Fibroblast of peridontal ligament (primary cell): ENCODE results near the gene KMT2C.
"Not testable (repeated sequence)": the region's sequence is repeated elsewhere in the genome, so short reads cannot be mapped to it uniquely, and the experiment has no call there.

Experiments used
- DNase-seq: peaks from one replicate; pipeline ENCODE4 v3.0.0-alpha.2; 2010; ENCODE audit errors: extremely low read depth

Gene KMT2C

GRCh38 chr7:152435384-152436110 lies at the start of gene KMT2C:
TSS of gene KMT2C (minus strand) at chr7:152436003. CDS start at chr7:152435786, 217 bp downstream.
- DNase-seq, result no peak

DNA sequence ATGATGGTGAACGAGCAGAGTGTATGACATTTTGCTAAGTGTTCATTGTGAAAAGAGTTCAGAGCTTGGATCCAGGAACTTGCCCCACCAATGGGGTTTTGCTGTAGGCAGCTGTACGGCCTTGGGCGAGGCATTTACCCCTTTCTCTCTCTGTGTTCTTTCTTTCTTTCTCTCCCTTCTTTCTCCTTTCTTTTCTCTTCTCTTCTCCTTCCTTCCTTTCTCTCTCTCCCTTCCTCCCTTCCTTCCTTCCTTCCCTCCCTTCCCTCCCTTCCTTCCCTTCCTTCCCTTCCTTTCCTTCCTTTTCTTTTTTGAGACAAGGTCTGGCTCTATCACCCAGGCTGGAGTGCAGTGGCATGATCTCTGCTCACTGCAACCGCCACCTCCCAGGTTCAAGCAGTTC lies 45.3 kb upstream of the KMT2C start:
- DNase-seq, result no peak

- DNase-seq, result no peak
These were observed 44.9 kb upstream of the KMT2C start for GRCh38 chr7:152480664-152481063.

DNA sequence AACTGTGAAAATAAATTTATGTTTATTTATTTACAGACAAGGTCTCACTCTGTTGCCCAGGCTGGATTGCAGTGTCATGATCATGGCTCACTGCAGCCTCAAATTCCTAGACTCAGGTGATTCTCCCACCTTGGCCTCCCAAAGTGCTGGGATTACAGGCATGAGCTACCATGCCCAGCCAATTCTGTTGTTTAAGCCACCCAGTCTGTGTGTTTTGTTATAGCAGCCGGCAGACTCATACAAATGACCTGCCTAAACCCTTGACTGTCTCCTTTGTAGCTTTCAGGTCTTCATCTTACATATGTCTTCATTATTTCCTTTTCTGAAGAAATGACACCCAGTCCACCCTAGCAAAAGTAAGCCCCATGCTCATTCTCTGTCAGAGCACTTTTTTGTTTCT lies 43.8 kb upstream of the KMT2C start:
- DNase-seq, result no peak

DNA sequence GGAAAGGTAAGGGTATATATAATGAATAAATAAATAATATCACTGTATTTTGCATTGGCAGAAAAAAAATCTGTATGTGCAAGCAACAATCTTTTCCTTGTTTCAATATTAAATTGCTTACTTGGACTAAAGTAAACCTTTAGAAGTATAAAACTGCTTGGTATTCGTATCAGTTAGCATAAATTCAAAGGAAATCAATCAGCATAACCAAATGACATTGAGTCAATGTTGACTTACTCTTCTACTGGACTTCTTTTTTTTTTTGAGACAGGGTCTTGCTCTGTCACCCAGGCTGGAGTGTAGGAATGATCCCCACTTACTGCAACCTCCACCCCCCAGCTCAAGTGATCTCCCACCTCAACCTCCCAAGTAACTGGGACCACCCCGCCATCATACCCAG lies 42.3 kb upstream of the KMT2C start:
- DNase-seq, result no peak

GRCh38 chr7:152477079-152477478 lies 41.3 kb upstream of the KMT2C start:
- no peak for DNase-seq

DNA sequence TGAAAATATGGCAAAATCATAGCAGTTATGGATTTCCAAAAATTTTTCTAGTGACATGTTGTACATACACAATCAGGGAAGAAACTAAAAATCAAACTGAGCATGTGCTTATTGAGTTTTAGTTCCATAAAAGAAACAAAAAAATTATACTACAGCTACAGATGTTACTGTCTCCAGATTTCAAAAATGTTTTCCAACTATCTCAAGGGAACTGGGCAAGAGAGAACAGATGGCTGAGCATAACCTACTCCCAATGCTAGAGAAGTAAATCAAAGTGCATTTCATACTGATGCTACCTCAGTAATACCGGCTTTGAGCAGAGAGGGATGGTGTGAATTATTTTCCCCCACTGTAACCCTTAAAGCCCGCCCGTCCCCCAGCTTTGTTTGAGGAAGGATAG lies 40.7 kb upstream of the KMT2C start:
- no peak for DNase-seq

GRCh38 chr7:152471023-152471620 lies 35.3 kb upstream of the KMT2C start:
- not testable (repeated sequence) for DNase-seq

GRCh38 chr7:152470251-152471022 lies 34.6 kb upstream of the KMT2C start:
- not testable (repeated sequence) for DNase-seq

GRCh38 chr7:152469576-152469975 lies 33.8 kb upstream of the KMT2C start:
- not testable (repeated sequence) for DNase-seq

- no peak for DNase-seq
These were observed 31.4 kb upstream of the KMT2C start for GRCh38 chr7:152467225-152467624.

- DNase-seq, result no peak
These were observed 29.2 kb upstream of the KMT2C start for GRCh38 chr7:152465119-152465387.

GRCh38 chr7:152464312-152465118 lies 28.7 kb upstream of the KMT2C start:
- DNase-seq, result peak; percentile 67

DNA sequence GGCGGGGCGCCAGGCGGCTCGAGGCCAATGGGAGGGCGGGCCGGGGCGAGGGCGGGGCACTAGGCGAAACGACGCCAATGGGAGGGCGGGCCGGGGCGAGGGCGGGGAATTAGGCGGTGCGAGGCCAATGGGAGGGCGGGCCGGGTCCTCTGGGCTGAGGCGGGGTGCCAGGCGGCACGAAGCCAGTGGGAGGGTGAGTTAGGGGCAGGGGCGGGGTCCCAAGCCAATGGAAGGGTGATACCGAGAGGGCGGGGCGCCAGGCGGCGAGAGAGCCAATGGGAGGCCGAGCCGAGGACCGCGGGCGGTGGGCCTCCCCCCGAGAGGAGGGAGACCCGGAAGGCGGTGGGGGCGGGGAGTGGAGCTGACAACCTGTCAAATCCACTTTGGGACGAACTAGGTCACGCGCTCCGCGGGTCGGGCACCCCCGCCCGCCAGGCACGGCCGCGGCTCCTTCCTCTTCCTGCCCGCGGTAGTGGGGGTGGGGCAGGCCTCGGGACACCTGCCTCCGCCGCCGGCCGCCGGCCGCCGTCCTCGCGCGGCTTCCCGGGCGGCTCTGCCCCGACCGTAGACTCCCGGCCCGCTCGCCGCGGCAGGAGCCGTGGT lies 28.0 kb upstream of the KMT2C start:
- peak; percentile 98 for DNase-seq

DNA sequence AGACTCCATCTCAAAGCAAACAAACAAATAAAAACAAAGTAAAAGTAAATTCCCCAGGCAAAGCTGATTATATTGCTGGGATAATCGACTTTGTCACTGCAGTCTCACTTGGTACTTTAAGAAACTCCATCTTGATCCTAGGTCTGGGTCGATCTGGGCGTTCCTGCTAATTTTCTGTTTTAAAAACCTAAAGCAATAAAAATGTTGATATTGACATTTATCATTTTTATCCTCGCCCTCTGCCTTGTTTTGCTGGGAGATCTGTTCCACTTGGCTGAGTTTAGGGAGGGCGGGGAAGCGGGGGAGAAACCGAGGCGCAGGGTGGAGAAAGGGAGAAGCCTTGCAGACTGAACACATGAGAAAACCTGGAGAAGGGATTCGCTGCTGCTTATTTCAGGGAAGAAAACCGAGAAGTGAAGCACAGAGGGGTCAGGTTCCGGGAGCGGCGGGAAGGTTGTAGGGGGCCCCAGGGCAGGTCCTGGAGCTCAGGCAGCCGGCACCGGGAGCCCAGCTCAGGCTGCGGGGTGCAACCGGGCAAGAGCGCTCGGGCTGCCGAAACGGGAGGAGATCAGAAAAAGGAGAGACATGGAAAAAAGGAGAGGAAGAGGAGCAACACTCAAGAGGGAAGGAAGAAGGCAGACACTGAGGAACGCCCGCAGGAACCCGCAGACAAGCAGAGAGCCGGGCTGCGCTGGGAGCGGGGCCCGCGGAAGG lies 27.3 kb upstream of the KMT2C start:
- DNase-seq, result peak; percentile 54

DNA sequence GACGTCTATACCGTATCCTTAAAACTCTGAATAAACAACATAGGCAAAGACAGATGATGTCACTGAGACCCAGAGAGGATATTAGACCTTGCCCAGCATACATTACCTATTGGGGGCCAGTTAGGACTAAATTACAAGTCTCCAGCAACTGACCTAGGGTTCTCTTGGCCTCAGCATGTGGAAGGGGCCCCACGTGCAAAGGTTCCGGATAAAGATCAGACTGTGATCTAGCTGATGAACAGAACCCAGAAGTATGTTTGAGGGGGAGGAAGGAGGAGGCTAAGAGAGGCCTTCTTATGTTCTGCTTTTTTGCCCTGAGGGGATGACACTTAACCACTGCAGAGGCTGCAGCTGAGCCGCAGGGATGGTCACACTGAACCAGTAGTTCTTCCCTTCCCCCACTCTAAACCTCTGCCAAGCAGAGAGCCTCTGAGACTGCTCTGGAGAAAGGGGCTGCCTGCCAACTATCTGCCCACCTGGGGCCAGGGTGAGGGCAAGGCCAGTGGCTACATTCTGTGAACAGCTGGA lies 24.0 kb upstream of the KMT2C start:
- no peak for DNase-seq

- DNase-seq, result no peak
These were observed 15.6 kb upstream of the KMT2C start for GRCh38 chr7:152451356-152451755.

- DNase-seq, result not testable (repeated sequence)
These were observed 9.7 kb upstream of the KMT2C start for GRCh38 chr7:152445386-152446008.

GRCh38 chr7:152443586-152443985 lies 7.8 kb upstream of the KMT2C start:
- DNase-seq, result no peak

DNA sequence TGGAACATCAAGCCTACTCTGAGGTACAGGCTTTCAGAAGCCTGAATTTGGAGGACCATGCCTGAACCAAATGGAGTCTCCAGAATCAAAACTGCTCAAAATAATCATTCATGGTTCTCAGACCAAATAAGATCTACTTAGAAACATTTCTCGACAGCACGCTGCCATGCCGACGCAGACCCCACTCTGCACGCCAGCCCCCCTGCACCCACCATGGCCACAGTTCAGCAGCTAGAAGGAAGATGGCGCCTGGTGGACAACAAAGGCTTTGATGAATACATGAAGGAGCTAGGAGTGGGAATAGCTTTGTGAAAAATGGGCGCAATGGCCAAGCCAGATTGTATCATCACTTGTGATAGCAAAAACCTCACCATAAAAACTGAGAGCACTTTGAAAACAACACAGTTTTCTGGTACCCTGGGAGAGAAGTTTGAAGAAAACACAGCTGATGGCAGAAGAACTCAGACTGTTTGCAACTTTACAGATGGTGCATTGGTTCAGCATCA lies 6.6 kb upstream of the KMT2C start:
- no peak for DNase-seq
